Esophagus squamous epithelium (tissue), 5 donors: Measurements from ENCODE around the gene TTC4. TPM values are rescaled to one million over a fixed set of nuclear protein-coding genes. Genes with fewer than 3 reads are reported as not detected.
"Not testable (repeated sequence)": the region's sequence is repeated elsewhere in the genome, so short reads cannot be mapped to it uniquely, and the experiment has no call there.

Source experiments
- DNase-seq: peaks from one replicate; lab custom pipeline; 2025; lab: John Stamatoyannopoulos, UW
- H3K27ac ChIP-seq, 4 donors: fragments of 200-600 bp; sonication (generic); one replicate each; pipeline ENCODE4 v1.5.1; 2016 to 2019; ENCODE audit warnings: mild to moderate bottlenecking in 1 of 4
- H3K27me3 ChIP-seq, 4 donors: fragments of 200-600 bp; sonication (generic); 1 replicate in 3 of 4; 2 replicates in 1 of 4; pipeline versions ENCODE4 v1.5.1 to v1.6.0; 2017 to 2021; ENCODE audit warnings: antibody characterized with exemption in 1 of 4
- H3K36me3 ChIP-seq, 3 donors: fragments of 200-600 bp; sonication (generic); one replicate each; pipeline ENCODE4 v1.5.1; 2016 to 2019
- H3K4me1 ChIP-seq, 3 donors: fragments of 200-600 bp; sonication (generic); one replicate each; pipeline ENCODE4 v1.5.1; 2017 to 2019
- H3K4me3 ChIP-seq, 4 donors: fragments of 200-600 bp; sonication (generic); 1 replicate in 3 of 4; 2 replicates in 1 of 4; pipeline ENCODE4 v1.5.1; 2016 to 2019; ENCODE audit warnings: mild to moderate bottlenecking in 2 of 4, moderate library complexity in 1 of 4
- H3K9me3 ChIP-seq, 3 donors: fragments of 200-600 bp; sonication (generic); one replicate each; pipeline ENCODE4 v1.5.1; 2016 to 2019
- POLR2A ChIP-seq, 4 donors: fragments of 450-650 bp; IDR thresholded peaks; one replicate each; pipeline ENCODE4 v1.6.1; 2017; ENCODE audit warnings: antibody characterized with exemption in 4 of 4, mild to moderate bottlenecking in 4 of 4, moderate library complexity in 3 of 4
- WGBS, 2 donors: methylation state at CpG; one replicate each; pipeline ENCODE4 v1.1.5; 2018; 5-methylcytosine and 5-hydroxymethylcytosine counted together
- intact Hi-C: fragments of 100-400 bp; cut with DNase I; formaldehyde crosslinking; loops from one replicate; pipeline ENCODE4 v1.15.0; 2022
- total RNA-seq, 4 donors: library from RNA; depleted of rRNA; stranded (reverse); fragments of >200 nt; gene quantifications; one replicate each; pipeline ENCODE4 v1.1.0, GENCODE V29; 2016
- TF ChIP-seq, protein P1 (sequence below), 6 experiments: fragments of 450-650 bp in 4 of 6; fragments of 200-600 bp in 2 of 6; sonication (generic) in 2 of 6; IDR thresholded peaks; one replicate each; pipeline ENCODE4 v1.5.1; 2016 to 2019; ENCODE audit warnings: antibody characterized with exemption in 6 of 6, mild to moderate bottlenecking in 4 of 6, moderate library complexity in 4 of 6
- donor health status: DM: yes; HTN: yes; CAD: no.

Gene TTC4
- total RNA-seq, 4 donors from 2014 or later, result 18.0 to 25.2 (median 21.9) TPM

DNA sequence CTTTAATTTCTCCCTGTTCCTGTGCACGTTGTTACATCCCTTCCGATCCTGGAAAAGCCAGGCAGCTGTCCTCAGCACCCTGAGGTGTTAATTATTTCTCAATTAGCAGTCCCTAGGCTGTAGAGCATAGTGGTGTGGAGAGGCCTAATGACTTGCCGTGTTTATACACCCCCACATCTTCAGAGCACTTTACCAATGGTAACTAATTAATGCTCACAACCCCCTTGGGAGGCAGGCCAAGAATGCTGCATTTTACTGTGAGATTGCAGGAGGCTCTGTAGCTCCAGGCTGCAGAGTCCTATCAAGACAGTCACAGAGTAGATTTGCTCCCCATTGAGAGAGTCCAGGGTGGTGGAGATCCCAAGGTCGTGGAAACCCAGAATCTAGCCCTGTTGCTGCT is 51.1 kb downstream of the TTC4 start:
- H3K27ac ChIP-seq, result no peak overlapping the region
- intact Hi-C loops, result no loop called here
- H3K4me3 ChIP-seq, result no peak overlapping the region
- DNase-seq, result no peak
- whole genome bisulfite sequencing, 2 donors, result 25 to 48% methylated on average over 4 of the region's 4 CpGs
- H3K36me3 ChIP-seq, result no peaks in the 10 kb centered on the region
- H3K9me3 ChIP-seq, result no peaks in the 10 kb centered on the region
- peaks cover 4 to 17% (median 11%) of the 10 kb centered on the region in 3 donors for H3K4me1 ChIP-seq
- TF ChIP-seq POLR2A (IDR thresholded peaks at IDR 0.05), result no peak
- TF ChIP-seq, protein P1, sequence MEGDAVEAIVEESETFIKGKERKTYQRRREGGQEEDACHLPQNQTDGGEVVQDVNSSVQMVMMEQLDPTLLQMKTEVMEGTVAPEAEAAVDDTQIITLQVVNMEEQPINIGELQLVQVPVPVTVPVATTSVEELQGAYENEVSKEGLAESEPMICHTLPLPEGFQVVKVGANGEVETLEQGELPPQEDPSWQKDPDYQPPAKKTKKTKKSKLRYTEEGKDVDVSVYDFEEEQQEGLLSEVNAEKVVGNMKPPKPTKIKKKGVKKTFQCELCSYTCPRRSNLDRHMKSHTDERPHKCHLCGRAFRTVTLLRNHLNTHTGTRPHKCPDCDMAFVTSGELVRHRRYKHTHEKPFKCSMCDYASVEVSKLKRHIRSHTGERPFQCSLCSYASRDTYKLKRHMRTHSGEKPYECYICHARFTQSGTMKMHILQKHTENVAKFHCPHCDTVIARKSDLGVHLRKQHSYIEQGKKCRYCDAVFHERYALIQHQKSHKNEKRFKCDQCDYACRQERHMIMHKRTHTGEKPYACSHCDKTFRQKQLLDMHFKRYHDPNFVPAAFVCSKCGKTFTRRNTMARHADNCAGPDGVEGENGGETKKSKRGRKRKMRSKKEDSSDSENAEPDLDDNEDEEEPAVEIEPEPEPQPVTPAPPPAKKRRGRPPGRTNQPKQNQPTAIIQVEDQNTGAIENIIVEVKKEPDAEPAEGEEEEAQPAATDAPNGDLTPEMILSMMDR (IDR thresholded peaks at IDR 0.05), result no peak
- H3K27me3 ChIP-seq, result no peaks in the 10 kb centered on the region

DNA sequence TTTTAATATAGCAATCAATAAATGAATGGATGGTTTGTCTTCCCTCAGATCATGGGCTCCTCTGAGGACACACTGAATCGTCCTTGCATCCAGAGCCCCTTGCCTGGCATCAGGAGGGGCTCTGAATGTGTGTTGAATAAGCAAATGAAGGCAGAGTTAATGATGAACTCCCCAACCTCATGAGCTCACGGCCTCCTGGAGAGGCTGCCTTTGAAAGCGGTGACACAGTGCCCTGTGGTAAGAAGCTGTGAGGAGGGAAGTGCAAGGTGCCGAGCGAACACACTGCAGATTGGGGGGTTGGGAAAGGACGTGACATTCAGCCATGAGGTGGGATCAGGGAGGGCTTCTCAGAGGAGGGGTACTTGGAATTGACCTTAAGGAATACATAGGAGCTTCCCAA is 51.9 kb downstream of the TTC4 start:
- H3K4me3 ChIP-seq, result no peak overlapping the region
- DNase-seq, result no peak
- peaks cover 4 to 17% (median 11%) of the 10 kb centered on the region in 3 donors for H3K4me1 ChIP-seq
- intact Hi-C loops, result no loop called here
- H3K9me3 ChIP-seq, result no peaks in the 10 kb centered on the region
- 47 to 48% methylated on average over 6 of the region's 6 CpGs for WGBS, 2 donors
- no peak overlapping the region for H3K27ac ChIP-seq
- no peaks in the 10 kb centered on the region for H3K27me3 ChIP-seq
- H3K36me3 ChIP-seq, result no peaks in the 10 kb centered on the region
- no peak for TF ChIP-seq POLR2A (IDR thresholded peaks at IDR 0.05)
- TF ChIP-seq, protein P1 (IDR thresholded peaks at IDR 0.05), result no peak

DNA sequence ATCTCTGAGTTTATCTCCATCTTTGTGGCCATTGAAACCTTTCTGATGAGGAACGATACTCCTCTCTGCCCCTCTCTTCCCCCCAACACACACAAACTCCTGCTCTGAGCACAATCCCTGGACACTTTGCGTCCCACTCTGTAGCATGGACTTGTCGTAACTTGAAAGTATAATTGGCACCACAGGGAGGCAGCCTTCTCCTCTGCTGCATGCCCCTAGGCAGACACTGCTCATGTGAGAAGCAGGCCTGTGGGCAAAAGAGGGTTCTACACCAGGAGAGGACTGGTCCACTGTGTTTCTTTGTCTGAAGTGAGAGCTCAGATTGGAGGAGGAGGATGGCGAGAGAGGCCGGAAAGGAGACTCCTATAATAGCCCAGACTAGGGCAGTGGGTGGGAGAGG is 52.4 kb downstream of the TTC4 start:
- intact Hi-C loops, result no loop called here
- Histone ChIP-seq H3K4me1 (peaks cover 4 to 15% (median 11%) of the 10 kb centered on the region in 3 donors), H3K27me3 (no peaks in the 10 kb centered on the region), H3K9me3 (no peaks in the 10 kb centered on the region), H3K27ac (no peak overlapping the region), H3K36me3 (no peaks in the 10 kb centered on the region), H3K4me3 (no peak overlapping the region)
- DNase-seq, result no peak
- TF ChIP-seq, protein P1 (IDR thresholded peaks at IDR 0.05), result peak in 2 of 6 experiments; percentile 14
- no peak for TF ChIP-seq POLR2A (IDR thresholded peaks at IDR 0.05)
- WGBS, 2 donors, result 79 to 90% methylated on average over 3 to 4 of the region's 5 CpGs

DNA sequence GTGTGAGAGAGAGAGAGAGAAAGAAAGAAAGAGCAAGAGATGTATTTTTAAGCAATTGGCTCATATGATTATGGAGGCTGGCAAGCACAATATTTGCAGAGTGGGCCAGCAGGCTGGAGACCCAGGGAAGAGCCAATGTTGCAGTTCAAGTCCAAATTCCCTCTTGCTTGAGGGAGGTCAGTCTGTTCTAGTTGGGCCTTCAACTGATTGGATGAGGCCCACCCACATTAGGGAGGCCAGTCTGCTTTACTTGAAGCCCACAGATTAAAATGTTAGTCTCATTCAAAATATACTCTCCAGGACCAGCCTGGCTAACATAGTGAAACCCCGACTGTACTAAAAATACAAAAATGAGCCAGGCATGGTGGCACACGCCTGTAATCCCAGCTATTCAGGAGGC is 57.3 kb downstream of the TTC4 start:
- no peak overlapping the region for H3K27ac ChIP-seq
- TF ChIP-seq, protein P1 (IDR thresholded peaks at IDR 0.05), result no peak
- no peak for TF ChIP-seq POLR2A (IDR thresholded peaks at IDR 0.05)
- H3K4me1 ChIP-seq, result no peaks in the 10 kb centered on the region
- DNase-seq, result no peak
- H3K36me3 ChIP-seq, result peaks cover 0 to 2% (median 0%) of the 10 kb centered on the region in 3 donors
- intact Hi-C loops, result no loop called here
- no peak overlapping the region for H3K4me3 ChIP-seq
- H3K27me3 ChIP-seq, result no peaks in the 10 kb centered on the region
- WGBS, 2 donors, result 71 to 89% methylated on average over 1 to 2 of the region's 2 CpGs
- no peaks in the 10 kb centered on the region for H3K9me3 ChIP-seq

DNA sequence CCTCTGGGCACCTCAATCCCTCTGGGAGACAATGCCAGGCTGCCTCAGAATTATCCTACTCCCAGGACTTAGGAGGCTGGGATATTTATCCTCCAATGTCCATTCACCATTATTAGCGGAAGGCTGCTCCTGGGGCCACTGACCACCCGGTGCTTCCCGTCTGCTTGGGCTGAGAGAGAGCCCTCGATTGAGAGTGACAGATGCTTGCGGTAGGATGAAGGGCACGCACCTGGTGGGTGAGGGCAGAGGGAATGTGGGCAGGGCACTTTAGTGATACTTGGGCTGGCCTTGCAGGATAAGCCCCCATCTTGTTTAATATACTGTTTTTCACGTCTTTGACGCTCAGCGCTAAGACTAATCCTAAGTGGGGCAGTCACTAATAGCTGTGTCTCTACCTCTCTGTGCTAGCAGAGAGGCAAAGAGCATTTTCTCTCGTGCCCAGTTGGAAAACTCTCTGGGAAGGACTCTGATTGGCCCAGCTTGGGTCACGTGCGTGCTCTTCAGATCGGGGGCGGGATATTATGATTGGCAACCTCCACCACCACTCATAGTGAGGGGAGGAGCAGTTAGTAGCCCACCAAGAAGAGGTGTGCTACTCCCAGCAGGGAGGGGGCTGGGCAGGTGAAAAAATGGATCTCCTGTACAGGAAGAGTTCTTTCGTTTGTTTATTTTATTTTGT is 59.3 kb downstream of the TTC4 start:
- no peak for TF ChIP-seq POLR2A (IDR thresholded peaks at IDR 0.05)
- TF ChIP-seq, protein P1 (IDR thresholded peaks at IDR 0.05), result no peak
- intact Hi-C loops, result no loop called here
- DNase-seq, result no peak
- Histone ChIP-seq H3K4me1 (no peaks in the 10 kb centered on the region), H3K9me3 (no peaks in the 10 kb centered on the region), H3K27ac (no peak overlapping the region), H3K36me3 (peaks cover 0 to 22% (median 0%) of the 10 kb centered on the region in 3 donors), H3K4me3 (no peak overlapping the region), H3K27me3 (peaks cover 0 to 9% (median 0%) of the 10 kb centered on the region in 4 donors)
- 66 to 67% methylated on average over 13 to 14 of the region's 15 CpGs for WGBS, 2 donors

DNA sequence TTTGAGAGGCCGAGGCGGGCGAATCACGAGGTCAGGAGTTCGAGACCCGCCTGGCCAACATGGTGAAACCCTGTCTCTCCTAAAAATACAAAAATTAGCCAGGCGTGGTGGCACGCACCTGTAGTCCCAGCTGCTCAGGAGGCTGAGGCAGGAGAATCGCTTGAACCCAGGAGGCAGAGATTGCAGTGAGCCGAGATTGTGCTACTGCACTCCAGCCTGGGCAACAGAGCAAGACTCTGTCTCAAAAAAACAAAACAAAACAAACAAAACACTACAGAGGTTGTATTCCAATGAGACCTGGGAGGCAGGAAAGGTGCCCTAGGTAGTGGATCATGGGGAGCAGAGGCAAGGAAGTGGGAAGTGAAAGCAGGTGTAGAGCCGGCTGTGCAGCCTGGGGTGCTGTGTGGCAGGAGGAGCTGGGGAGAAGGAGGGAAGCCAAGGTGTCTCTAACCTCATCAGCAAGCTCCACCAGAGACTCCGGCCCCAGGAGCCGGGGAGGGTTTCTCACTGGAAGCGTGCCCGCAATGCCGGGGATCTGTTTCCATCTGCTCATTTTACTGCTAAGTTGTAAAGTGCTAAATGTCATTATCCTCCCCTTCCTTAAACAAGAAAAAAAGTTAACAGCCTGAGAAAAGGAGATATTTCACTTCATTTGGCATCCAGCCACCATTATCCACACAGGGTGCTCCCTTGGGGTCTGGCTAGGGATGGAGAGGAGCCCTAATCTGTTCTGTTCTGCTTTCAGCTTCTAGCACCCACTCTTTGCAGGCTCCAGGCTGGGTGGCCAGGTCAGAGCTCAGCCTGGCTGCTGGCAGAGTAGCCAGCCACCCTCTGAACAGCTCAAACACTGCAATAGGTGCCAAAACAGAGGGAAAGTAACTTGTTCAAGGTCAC is 60.4 kb downstream of the TTC4 start:
- peaks cover 0 to 33% (median 0%) of the 10 kb centered on the region in 3 donors for H3K36me3 ChIP-seq
- DNase-seq, H3K9me3 ChIP-seq, intact Hi-C loops, H3K4me3 ChIP-seq, H3K27ac ChIP-seq, H3K4me1 ChIP-seq: not testable (repeated sequence)
- 82 to 85% methylated on average over 11 to 14 of the region's 16 CpGs for WGBS, 2 donors
- H3K27me3 ChIP-seq, result peaks cover 0 to 20% (median 0%) of the 10 kb centered on the region in 4 donors
